CD4-positive, alpha-beta T cell treated with Interleukin-6 at 100 ng/mL for 8 hours (primary cell): Measurements from ENCODE around the gene DGKD.

ENCODE experiments used
- DNase-seq: peaks from one replicate; pipeline ENCODE4 v3.0.0-alpha.2; 2020; ENCODE audit warnings: mixed read lengths, low spot score

The DGKD gene

GRCh38 chr2:233501198-233502076 lies 147.1 kb downstream of the DGKD start:
- DNase-seq = no peak

GRCh38 chr2:233503481-233503880 lies 149.2 kb downstream of the DGKD start:
- no peak for DNase-seq

- DNase-seq = no peak
Measured at GRCh38 chr2:233503947-233504637, 149.8 kb downstream of the DGKD start.

GRCh38 chr2:233513953-233514655 lies 159.8 kb downstream of the DGKD start:
- no peak for DNase-seq

- DNase-seq = no peak
Measured at GRCh38 chr2:233519787-233520611, 165.7 kb downstream of the DGKD start.
